ENCODE measurements around the gene ZCCHC17.

DNA sequence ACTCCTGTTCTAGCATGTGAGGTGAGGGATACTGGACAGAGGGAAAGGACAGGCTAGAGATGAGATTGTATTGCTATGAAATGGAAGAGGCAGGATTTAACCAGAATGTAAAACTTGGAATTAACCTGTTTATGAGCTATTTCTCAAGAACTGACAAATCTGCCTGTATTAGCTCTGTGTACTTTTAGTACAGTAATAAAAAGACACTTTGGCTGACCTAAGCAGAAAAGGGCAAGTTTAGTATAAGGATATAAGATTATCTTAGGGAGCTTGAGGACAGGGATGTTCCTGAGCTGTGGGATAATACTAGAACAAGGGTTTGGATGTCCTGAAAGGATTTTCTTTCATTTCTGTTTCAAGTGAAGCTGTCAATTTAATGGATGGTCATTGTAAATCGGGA is 11.2 kb downstream of the ZCCHC17 start:
- no peak for TF ChIP-seq ZNF274 (IDR thresholded peaks at IDR 0.05; ENCODE audit: low read depth, low read length)
- no peak for TF ChIP-seq YY1 (IDR thresholded peaks at IDR 0.05; ENCODE audit: insufficient read depth, insufficient read length)

Measured in NT2/D1 (cell line).